ENCODE data around the gene FNBP1. TPM values are rescaled to one million over a fixed set of nuclear protein-coding genes. Genes with fewer than 3 reads are reported as not detected.
"Not testable (repeated sequence)": the region's sequence is repeated elsewhere in the genome, so short reads cannot be mapped to it uniquely, and the experiment has no call there.

Gene FNBP1
- total and polyA plus RNA-seq, 2 donors (not counting 1 experiment from before 2014, with no cell fraction given), result 42.9 to 318 TPM

DNA sequence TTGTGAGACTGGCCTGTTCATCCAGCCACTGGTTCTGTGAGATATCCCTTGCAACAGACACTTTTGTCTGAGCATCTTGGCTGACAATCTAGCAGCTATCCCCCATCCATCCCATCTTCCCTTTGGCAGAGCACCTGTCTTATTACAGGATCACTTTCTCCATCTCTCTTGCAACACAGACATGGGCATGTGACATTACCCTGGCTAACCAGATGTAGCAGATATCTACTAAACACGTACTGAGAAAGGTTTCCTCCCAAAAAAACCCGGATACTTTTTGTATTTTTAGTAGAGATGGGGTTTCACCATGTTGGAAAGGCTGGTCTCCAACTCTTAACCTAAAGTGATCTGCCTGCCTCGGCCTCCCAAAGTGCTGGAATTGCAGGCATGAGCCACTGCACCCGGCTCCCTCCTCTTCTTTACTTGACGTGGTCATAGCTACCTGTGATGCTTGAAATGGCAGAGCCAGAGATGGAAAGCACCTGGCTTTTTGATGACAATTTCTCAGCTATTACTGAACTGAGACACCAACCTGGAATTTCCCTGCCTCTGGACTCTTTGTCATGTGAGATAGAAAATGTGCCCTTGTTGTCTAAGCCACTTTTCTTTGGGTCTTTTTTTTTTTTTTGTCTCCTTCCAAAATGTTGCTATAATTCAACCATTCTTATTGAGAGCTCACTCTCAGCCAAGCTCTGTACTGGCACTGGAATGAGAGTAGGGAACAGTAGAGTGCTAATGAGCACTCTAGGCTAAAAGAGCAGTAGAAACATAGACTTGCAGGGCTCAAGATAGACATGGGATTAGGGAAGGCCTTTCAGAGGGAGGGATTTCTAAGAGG is 32.6 kb downstream of the FNBP1 start:
- peaks cover 74% of the 10 kb centered on the region for H3K4me1 Mint-ChIP-seq
- H3K27me3 ChIP-seq (replicated peaks in 1 of 4; ENCODE audit: control extremely low read depth in 1 of 4, control insufficient read depth in 3 of 4, insufficient read depth in 4 of 4, low read length in 3 of 4), result no peaks in the 10 kb centered on the region
- H3K4me3 ChIP-seq (ENCODE audit: control extremely low read depth in 1 of 5, extremely low read depth in 1 of 5, insufficient read depth in 1 of 5, low read depth in 2 of 5, low read length in 4 of 5), result no peak overlapping the region
- H3K4me3 Mint-ChIP-seq, result peak overlapping the region; percentile 61
- ChIA-PET CTCF (interaction anchor here (0.6 to 4.4 kb wide), 7 partner anchors 12 to 121 kb away, joined by 3 to 33 read pairs (median 4); no protein-coding TSS in a partner anchor), POLR2A (interaction anchor here (0.6 to 1.9 kb wide), 9 partner anchors 10 to 550 kb away, joined by 3 to 19 read pairs (median 5); partner anchors contain the start of gene FNBP1)
- peaks cover 67 to 70% of the 10 kb centered on the region in 2 donors for H3K4me1 ChIP-seq (ENCODE audit: control insufficient read depth in 2 of 2, insufficient read depth in 2 of 2, low read length in 2 of 2)
- ATAC-seq (ENCODE audit: low read depth) (peak; percentile 65), DNase-seq (peak; percentile 91)
- peaks cover 0 to 2% (median 0%) of the 10 kb centered on the region in 3 donors for H3K9me3 ChIP-seq (ENCODE audit: control extremely low read depth in 1 of 3, control insufficient read depth in 2 of 3, insufficient read depth in 1 of 3, low read length in 2 of 3)
- H3K79me2 ChIP-seq (ENCODE audit: control insufficient read depth, insufficient read depth, low read length), result peaks cover 99% of the 10 kb centered on the region
- TF ChIP-seq EZH2 (IDR thresholded peaks at IDR 0.05; ENCODE audit: borderline replicate concordance, insufficient read depth, low read depth, low read length, poor library complexity, severe bottlenecking), result no peak
- TF ChIP-seq, protein P1, sequence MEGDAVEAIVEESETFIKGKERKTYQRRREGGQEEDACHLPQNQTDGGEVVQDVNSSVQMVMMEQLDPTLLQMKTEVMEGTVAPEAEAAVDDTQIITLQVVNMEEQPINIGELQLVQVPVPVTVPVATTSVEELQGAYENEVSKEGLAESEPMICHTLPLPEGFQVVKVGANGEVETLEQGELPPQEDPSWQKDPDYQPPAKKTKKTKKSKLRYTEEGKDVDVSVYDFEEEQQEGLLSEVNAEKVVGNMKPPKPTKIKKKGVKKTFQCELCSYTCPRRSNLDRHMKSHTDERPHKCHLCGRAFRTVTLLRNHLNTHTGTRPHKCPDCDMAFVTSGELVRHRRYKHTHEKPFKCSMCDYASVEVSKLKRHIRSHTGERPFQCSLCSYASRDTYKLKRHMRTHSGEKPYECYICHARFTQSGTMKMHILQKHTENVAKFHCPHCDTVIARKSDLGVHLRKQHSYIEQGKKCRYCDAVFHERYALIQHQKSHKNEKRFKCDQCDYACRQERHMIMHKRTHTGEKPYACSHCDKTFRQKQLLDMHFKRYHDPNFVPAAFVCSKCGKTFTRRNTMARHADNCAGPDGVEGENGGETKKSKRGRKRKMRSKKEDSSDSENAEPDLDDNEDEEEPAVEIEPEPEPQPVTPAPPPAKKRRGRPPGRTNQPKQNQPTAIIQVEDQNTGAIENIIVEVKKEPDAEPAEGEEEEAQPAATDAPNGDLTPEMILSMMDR (IDR thresholded peaks at IDR 0.05), result no peak
- peak overlapping the region; percentile 96 to 98 for H3K27ac ChIP-seq (ENCODE audit: low read length in 2 of 2)
- H3K27me3 Mint-ChIP-seq, result no peaks in the 10 kb centered on the region
- H3K36me3 ChIP-seq (replicated peaks in 1 of 2; ENCODE audit: control extremely low read depth in 1 of 2, control insufficient read depth in 1 of 2, extremely low read depth in 1 of 2, insufficient read depth in 2 of 2, low read length in 1 of 2), result peaks cover 0 to 4% of the 10 kb centered on the region in 2 experiments
- H2AFZ ChIP-seq (ENCODE audit: insufficient read depth, low read depth, low read length, poor library complexity, severe bottlenecking), result no peak overlapping the region
- WGBS (ENCODE audit: insufficient coverage), result 80% methylated on average over 2 of the region's 5 CpGs
- peak overlapping the region; percentile 49 for H3K4me2 ChIP-seq (replicated peaks; ENCODE audit: low read depth, low read length, poor library complexity, severe bottlenecking)
- intact Hi-C loops (cut with micrococcal nuclease), result no loop called here
- H3K9me3 Mint-ChIP-seq (ENCODE audit: insufficient read depth), result no peaks in the 10 kb centered on the region
- H3K9ac ChIP-seq (ENCODE audit: low read length), result peak overlapping the region; percentile 50
- H4K20me1 ChIP-seq (ENCODE audit: control insufficient read depth, insufficient read depth, low read length, poor library complexity, severe bottlenecking), result no peaks in the 10 kb centered on the region
- H3K27ac Mint-ChIP-seq, result peak overlapping the region; percentile 93

DNA sequence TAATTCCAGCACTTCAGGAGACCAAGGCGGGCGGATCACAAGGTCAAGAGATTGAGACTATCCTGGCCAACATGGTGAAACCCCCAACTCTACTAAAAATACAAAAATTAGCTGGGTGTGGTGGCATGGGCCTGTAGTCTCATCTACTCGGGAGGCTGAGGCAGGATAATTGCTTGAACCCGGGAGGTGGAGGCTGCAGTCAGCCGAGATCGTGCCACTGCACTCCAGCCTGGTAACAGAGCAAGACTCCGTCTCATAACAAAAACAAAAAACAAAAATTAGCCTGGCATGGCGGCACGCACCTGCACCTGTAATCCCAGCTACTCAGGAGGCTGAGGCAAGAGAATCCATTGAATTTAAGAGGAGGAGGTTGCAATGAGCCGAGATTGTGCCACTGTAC is 33.4 kb downstream of the FNBP1 start:
- Histone ChIP-seq H3K27ac (ENCODE audit: low read length in 2 of 2) (peak overlapping the region; percentile 96 to 98), H3K9ac (ENCODE audit: low read length) (peak overlapping the region; percentile 41), H3K4me1 (ENCODE audit: control insufficient read depth in 2 of 2, insufficient read depth in 2 of 2, low read length in 2 of 2) (peaks cover 65 to 75% of the 10 kb centered on the region in 2 donors), H3K4me2 (replicated peaks; ENCODE audit: low read depth, low read length, poor library complexity, severe bottlenecking) (peak overlapping the region; percentile 49), H3K79me2 (ENCODE audit: control insufficient read depth, insufficient read depth, low read length) (peaks cover 99% of the 10 kb centered on the region)
- H3K9me3 Mint-ChIP-seq (ENCODE audit: insufficient read depth); H3K27me3 ChIP-seq (replicated peaks in 1 of 4; ENCODE audit: control extremely low read depth in 1 of 4, control insufficient read depth in 3 of 4, insufficient read depth in 4 of 4, low read length in 3 of 4); H3K9me3 ChIP-seq (ENCODE audit: control extremely low read depth in 1 of 3, control insufficient read depth in 2 of 3, insufficient read depth in 1 of 3, low read length in 2 of 3); H3K27me3 Mint-ChIP-seq; DNase-seq; intact Hi-C loops (cut with micrococcal nuclease); H2AFZ ChIP-seq (ENCODE audit: insufficient read depth, low read depth, low read length, poor library complexity, severe bottlenecking); ATAC-seq (ENCODE audit: low read depth); H3K4me3 ChIP-seq (ENCODE audit: control extremely low read depth in 1 of 5, extremely low read depth in 1 of 5, insufficient read depth in 1 of 5, low read depth in 2 of 5, low read length in 4 of 5); H3K36me3 ChIP-seq (replicated peaks in 1 of 2; ENCODE audit: control extremely low read depth in 1 of 2, control insufficient read depth in 1 of 2, extremely low read depth in 1 of 2, insufficient read depth in 2 of 2, low read length in 1 of 2); H4K20me1 ChIP-seq (ENCODE audit: control insufficient read depth, insufficient read depth, low read length, poor library complexity, severe bottlenecking): not testable (repeated sequence)
- H3K4me3 Mint-ChIP-seq, result peak overlapping the region; percentile 61
- H3K4me1 Mint-ChIP-seq, result peaks cover 70% of the 10 kb centered on the region
- H3K27ac Mint-ChIP-seq, result peak overlapping the region; percentile 93
- WGBS (ENCODE audit: insufficient coverage), result 100% methylated on average over 1 of the region's 10 CpGs
- ChIA-PET CTCF (interaction anchor here (0.6 to 4.4 kb wide), 4 partner anchors 11 to 45 kb away, joined by 3 to 33 read pairs (median 4); no protein-coding TSS in a partner anchor), POLR2A (interaction anchor here (0.7 to 1.9 kb wide), 3 partner anchors 13 to 29 kb away, joined by 3 to 19 read pairs (median 7); no protein-coding TSS in a partner anchor)

Data from B cell (primary cell).